Panc1 (cell line): ENCODE data around the gene CTCFL.

Source experiments
- POLR2AphosphoS5 ChIP-seq: IDR thresholded peaks from 2 replicates; pipeline ENCODE4 v1.6.1; 2012; ENCODE audit warnings: mild to moderate bottlenecking, low read depth, low read length, moderate library complexity
- SIN3A ChIP-seq: IDR thresholded peaks from 2 replicates; pipeline ENCODE4 v1.6.1; 2012; ENCODE audit warnings: low read depth, mild to moderate bottlenecking, low read length, moderate library complexity, borderline replicate concordance; ENCODE audit not compliant: insufficient read depth
- TF ChIP-seq, protein P1 (sequence below): fragments of 450-650 bp; IDR thresholded peaks from 2 replicates; pipeline ENCODE4 v1.5.1; 2017; ENCODE audit warnings: mild to moderate bottlenecking

DNA sequence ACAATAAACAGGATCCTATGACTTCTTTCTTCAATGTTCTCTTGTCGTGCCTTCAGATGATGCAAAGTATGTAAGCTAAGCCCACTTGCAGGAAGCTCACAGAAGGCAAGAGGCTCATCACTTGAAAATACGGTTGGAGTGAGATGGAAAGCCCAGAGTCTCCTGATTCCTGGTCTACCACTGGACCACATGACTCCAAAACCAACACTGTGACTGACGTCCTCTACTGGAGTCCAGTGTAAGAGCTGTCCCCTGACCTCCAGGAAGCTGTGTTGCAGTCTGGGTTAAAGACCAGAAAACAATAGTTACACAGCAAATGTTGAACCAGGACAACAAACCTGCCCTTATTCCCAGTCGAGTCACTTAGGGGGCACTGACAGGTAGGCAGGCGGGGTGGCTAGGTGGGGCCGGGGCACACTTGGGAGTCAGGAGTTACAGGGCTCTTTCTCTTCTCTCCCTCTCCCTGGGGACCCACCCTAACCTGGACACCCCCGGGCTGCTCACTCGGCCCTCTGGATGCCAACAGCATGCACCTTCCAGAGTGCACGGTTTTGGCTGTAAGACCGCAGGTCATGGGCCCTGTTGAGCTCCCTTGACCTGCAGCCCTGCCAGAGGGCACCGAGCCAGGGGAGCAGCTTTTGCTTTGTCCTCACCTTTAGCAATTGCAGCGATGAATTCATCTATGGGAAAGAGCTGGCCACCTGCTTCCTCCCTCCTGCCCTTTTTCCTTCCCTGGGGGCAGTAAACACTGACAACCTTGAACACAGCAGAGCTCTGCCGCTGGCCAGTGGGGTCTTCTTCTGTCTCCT lies 43.4 kb upstream of the CTCFL start:
- TF ChIP-seq, protein P1, sequence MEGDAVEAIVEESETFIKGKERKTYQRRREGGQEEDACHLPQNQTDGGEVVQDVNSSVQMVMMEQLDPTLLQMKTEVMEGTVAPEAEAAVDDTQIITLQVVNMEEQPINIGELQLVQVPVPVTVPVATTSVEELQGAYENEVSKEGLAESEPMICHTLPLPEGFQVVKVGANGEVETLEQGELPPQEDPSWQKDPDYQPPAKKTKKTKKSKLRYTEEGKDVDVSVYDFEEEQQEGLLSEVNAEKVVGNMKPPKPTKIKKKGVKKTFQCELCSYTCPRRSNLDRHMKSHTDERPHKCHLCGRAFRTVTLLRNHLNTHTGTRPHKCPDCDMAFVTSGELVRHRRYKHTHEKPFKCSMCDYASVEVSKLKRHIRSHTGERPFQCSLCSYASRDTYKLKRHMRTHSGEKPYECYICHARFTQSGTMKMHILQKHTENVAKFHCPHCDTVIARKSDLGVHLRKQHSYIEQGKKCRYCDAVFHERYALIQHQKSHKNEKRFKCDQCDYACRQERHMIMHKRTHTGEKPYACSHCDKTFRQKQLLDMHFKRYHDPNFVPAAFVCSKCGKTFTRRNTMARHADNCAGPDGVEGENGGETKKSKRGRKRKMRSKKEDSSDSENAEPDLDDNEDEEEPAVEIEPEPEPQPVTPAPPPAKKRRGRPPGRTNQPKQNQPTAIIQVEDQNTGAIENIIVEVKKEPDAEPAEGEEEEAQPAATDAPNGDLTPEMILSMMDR: no peak
- TF ChIP-seq POLR2AphosphoS5 (no peak), SIN3A (no peak)
